Measurements from ENCODE around the gene GRPEL2. TPM values are rescaled to one million over a fixed set of nuclear protein-coding genes. Genes with fewer than 3 reads are reported as not detected.

GRPEL2 gene
- total RNA-seq, 2 donors from 2014 or later, result 14.5 to 16.4 TPM

GRCh38 chr5:149325166-149325735 lies 20.0 kb upstream of the GRPEL2 start:
- intact Hi-C loops (cut with DNase I), result no loop called here
- Histone ChIP-seq H3K9ac (ENCODE audit: low read depth in 2 of 2, low read length in 2 of 2) (no peak overlapping the region), H3K9me3 (no peaks in the 10 kb centered on the region), H3K27me3 (no peaks in the 10 kb centered on the region), H3K27ac (no peak overlapping the region), H3K4me1 (peaks cover 8% of the 10 kb centered on the region), H3K4me3 (no peak overlapping the region), H3K36me3 (no peaks in the 10 kb centered on the region)
- no peak for TF ChIP-seq CTCF (IDR thresholded peaks at IDR 0.05)
- DNase-seq, result no peak

GRCh38 chr5:149325894-149326293 lies 19.4 kb upstream of the GRPEL2 start:
- Histone ChIP-seq H3K9ac (ENCODE audit: low read depth in 2 of 2, low read length in 2 of 2) (no peak overlapping the region), H3K36me3 (no peaks in the 10 kb centered on the region), H3K9me3 (no peaks in the 10 kb centered on the region), H3K4me3 (no peak overlapping the region), H3K27ac (no peak overlapping the region), H3K27me3 (no peaks in the 10 kb centered on the region), H3K4me1 (peaks cover 4% of the 10 kb centered on the region)
- intact Hi-C loops (cut with DNase I), result no loop called here
- no peak for TF ChIP-seq CTCF (IDR thresholded peaks at IDR 0.05)
- no peak for DNase-seq

GRCh38 chr5:149326611-149327010 lies 18.7 kb upstream of the GRPEL2 start:
- DNase-seq, result no peak
- no peaks in the 10 kb centered on the region for H3K9me3 ChIP-seq
- no peaks in the 10 kb centered on the region for H3K36me3 ChIP-seq
- no peak for TF ChIP-seq CTCF (IDR thresholded peaks at IDR 0.05)
- no peaks in the 10 kb centered on the region for H3K27me3 ChIP-seq
- H3K4me3 ChIP-seq, result no peak overlapping the region
- H3K27ac ChIP-seq, result no peak overlapping the region
- no peaks in the 10 kb centered on the region for H3K4me1 ChIP-seq
- intact Hi-C loops (cut with DNase I), result no loop called here
- no peak overlapping the region for H3K9ac ChIP-seq (ENCODE audit: low read depth in 2 of 2, low read length in 2 of 2)

- no peak overlapping the region for H3K9ac ChIP-seq (ENCODE audit: low read depth in 2 of 2, low read length in 2 of 2)
- no peak overlapping the region for H3K27ac ChIP-seq
- no peak for TF ChIP-seq CTCF (IDR thresholded peaks at IDR 0.05)
- DNase-seq, result no peak
- H3K4me1 ChIP-seq, result no peaks in the 10 kb centered on the region
- H3K9me3 ChIP-seq, result no peaks in the 10 kb centered on the region
- intact Hi-C loops (cut with DNase I), result no loop called here
- H3K27me3 ChIP-seq, result no peaks in the 10 kb centered on the region
- no peak overlapping the region for H3K4me3 ChIP-seq
- no peaks in the 10 kb centered on the region for H3K36me3 ChIP-seq
Measured at GRCh38 chr5:149328177-149328576, 17.1 kb upstream of the GRPEL2 start.

- no peak overlapping the region for H3K9ac ChIP-seq (ENCODE audit: low read depth in 2 of 2, low read length in 2 of 2)
- DNase-seq, result no peak
- no peak overlapping the region for H3K27ac ChIP-seq
- no peak overlapping the region for H3K4me3 ChIP-seq
- H3K27me3 ChIP-seq, result no peaks in the 10 kb centered on the region
- intact Hi-C loops (cut with DNase I), result no loop called here
- no peaks in the 10 kb centered on the region for H3K4me1 ChIP-seq
- H3K9me3 ChIP-seq, result no peaks in the 10 kb centered on the region
- TF ChIP-seq CTCF (IDR thresholded peaks at IDR 0.05), result no peak
- H3K36me3 ChIP-seq, result no peaks in the 10 kb centered on the region
Measured at GRCh38 chr5:149333711-149334443, 11.4 kb upstream of the GRPEL2 start.

All from colonic mucosa (tissue), 4 donors.